Esophagus muscularis mucosa (tissue), 4 donors: ENCODE results near the gene CMTM1. TPM values are rescaled to one million over a fixed set of nuclear protein-coding genes. Genes with fewer than 3 reads are reported as not detected.
A peak's percentile ranks its signal among the peaks of the same experiment; 100 is the strongest.

Source experiments
- DNase-seq: peaks from one replicate; pipeline ENCODE4 v3.0.0-alpha.2; 2017; ENCODE audit errors: extremely low spot score
- H3K27ac ChIP-seq, 4 donors: fragments of 200-600 bp; sonication (generic); replicated peaks in 1 of 4; 1 replicate in 3 of 4; 2 replicates in 1 of 4; pipeline ENCODE4 v1.5.1; 2016 to 2019; ENCODE audit warnings: mild to moderate bottlenecking in 1 of 4
- H3K27me3 ChIP-seq, 4 donors: fragments of 200-600 bp; sonication (generic); one replicate each; pipeline versions ENCODE4 v1.5.1 to v1.6.0; 2016 to 2019
- H3K36me3 ChIP-seq, 4 donors: fragments of 200-600 bp; sonication (generic); one replicate each; pipeline ENCODE4 v1.5.1; 2016 to 2019
- H3K4me1 ChIP-seq, 4 donors: fragments of 200-600 bp; sonication (generic); one replicate each; pipeline ENCODE4 v1.5.1; 2016 to 2019
- H3K4me3 ChIP-seq, 4 donors: fragments of 200-600 bp; sonication (generic); 1 replicate in 2 of 4; 2 replicates in 2 of 4; pipeline ENCODE4 v1.5.1; 2016 to 2019; ENCODE audit warnings: mild to moderate bottlenecking in 4 of 4, moderate library complexity in 1 of 4
- H3K9me3 ChIP-seq, 4 donors: fragments of 200-600 bp; sonication (generic); 1 replicate in 3 of 4; 2 replicates in 1 of 4; pipeline ENCODE4 v1.5.1; 2016 to 2019
- EP300 ChIP-seq: sonication (generic); formaldehyde crosslinking; IDR thresholded peaks from one replicate; pipeline ENCODE4 v1.6.1; 2017; ENCODE audit warnings: antibody characterized with exemption
- POLR2A ChIP-seq: fragments of 450-650 bp; IDR thresholded peaks from one replicate; pipeline ENCODE4 v1.6.1; 2017; ENCODE audit warnings: antibody characterized with exemption, moderate library complexity, mild to moderate bottlenecking, low read depth
- POLR2AphosphoS5 ChIP-seq, 2 donors: sonication (generic); formaldehyde crosslinking; IDR thresholded peaks; one replicate each; pipeline ENCODE4 v1.6.1; 2017; ENCODE audit warnings: antibody characterized with exemption in 2 of 2
- WGBS: methylation state at CpG from one replicate; pipeline ENCODE4 v1.1.5; 2018; 5-methylcytosine and 5-hydroxymethylcytosine counted together
- intact Hi-C: fragments of 100-400 bp; cut with DNase I; formaldehyde crosslinking; loops from one replicate; pipeline ENCODE4 v1.15.1; 2023
- total RNA-seq, 4 donors: library from RNA; depleted of rRNA; stranded (reverse); fragments of >200 nt; gene quantifications; one replicate each; pipeline versions ENCODE4 v1.1.0 to v1.2.1, GENCODE V29; 2016
- TF ChIP-seq, protein P1 (sequence below), 3 experiments: fragments of 200-600 bp in 2 of 3; fragments of 450-650 bp in 1 of 3; sonication (generic) in 2 of 3; IDR thresholded peaks; one replicate each; pipeline ENCODE4 v1.5.1; 2017 to 2019; ENCODE audit warnings: antibody characterized with exemption in 3 of 3, mild to moderate bottlenecking in 2 of 3, moderate library complexity in 1 of 3

CMTM1 gene
- total RNA-seq, 4 donors from 2014 or later = 1.4 to 2.0 (median 1.7) TPM; not detected in 1

DNA sequence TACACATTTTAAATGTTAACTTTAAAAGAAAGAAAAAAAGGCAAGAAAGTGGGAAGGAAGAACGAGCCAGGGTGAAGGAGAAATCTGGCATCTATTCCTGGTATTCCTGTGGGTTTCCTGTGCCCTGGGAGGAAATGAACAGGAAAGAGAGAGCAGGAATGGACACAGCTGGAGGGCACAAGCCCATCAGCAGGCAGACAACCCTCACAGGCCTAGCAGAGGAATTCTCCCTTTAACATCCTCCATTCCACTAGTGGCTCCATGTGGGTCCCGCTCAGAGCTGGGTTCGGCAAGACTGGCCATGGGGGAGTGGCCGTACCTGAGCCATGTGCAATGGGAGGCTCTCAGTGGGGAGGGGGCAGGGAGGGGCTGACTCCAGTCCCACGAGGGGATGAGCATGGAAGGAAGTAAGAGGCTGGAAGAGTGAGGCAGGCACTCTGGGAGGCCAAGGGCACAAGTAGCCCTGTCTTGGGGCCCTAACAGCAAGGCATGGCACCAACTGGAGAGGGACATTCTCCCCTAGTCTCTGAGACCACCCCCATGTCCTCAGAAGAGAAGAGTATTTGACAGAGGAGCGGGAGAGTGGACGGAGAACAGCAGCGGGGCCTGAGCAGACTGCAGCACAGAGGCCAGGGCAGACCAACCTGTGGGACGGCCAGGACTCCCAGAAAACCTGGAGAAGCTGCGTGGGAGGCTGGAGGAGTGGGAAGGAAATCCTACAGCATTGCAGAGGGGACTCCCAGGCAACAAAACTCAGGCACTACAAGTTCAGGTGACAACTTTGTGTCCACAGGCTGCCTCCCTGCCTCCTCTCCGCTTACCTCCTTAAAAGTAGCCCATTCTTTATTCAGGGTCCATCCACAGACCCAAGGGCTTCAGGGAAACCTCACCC is 46.5 kb upstream of the CMTM1 start:
- H3K9me3 ChIP-seq = no peaks in the 10 kb centered on the region
- no peak overlapping the region for H3K4me3 ChIP-seq
- peaks cover 4 to 41% (median 14%) of the 10 kb centered on the region in 4 donors for H3K36me3 ChIP-seq
- intact Hi-C loops = no loop called here
- DNase-seq = no peak
- WGBS = 85% methylated on average over 11 of the region's 11 CpGs
- TF ChIP-seq, protein P1, sequence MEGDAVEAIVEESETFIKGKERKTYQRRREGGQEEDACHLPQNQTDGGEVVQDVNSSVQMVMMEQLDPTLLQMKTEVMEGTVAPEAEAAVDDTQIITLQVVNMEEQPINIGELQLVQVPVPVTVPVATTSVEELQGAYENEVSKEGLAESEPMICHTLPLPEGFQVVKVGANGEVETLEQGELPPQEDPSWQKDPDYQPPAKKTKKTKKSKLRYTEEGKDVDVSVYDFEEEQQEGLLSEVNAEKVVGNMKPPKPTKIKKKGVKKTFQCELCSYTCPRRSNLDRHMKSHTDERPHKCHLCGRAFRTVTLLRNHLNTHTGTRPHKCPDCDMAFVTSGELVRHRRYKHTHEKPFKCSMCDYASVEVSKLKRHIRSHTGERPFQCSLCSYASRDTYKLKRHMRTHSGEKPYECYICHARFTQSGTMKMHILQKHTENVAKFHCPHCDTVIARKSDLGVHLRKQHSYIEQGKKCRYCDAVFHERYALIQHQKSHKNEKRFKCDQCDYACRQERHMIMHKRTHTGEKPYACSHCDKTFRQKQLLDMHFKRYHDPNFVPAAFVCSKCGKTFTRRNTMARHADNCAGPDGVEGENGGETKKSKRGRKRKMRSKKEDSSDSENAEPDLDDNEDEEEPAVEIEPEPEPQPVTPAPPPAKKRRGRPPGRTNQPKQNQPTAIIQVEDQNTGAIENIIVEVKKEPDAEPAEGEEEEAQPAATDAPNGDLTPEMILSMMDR (IDR thresholded peaks at IDR 0.05) = no peak
- TF ChIP-seq EP300 (no peak), POLR2A (no peak), POLR2AphosphoS5 (IDR thresholded peaks at IDR 0.05) (no peak)
- peaks cover 69 to 96% (median 89%) of the 10 kb centered on the region in 4 donors for H3K4me1 ChIP-seq
- no peaks in the 10 kb centered on the region for H3K27me3 ChIP-seq
- peak overlapping the region; percentile 58 to 93 (median 72) for H3K27ac ChIP-seq

DNA sequence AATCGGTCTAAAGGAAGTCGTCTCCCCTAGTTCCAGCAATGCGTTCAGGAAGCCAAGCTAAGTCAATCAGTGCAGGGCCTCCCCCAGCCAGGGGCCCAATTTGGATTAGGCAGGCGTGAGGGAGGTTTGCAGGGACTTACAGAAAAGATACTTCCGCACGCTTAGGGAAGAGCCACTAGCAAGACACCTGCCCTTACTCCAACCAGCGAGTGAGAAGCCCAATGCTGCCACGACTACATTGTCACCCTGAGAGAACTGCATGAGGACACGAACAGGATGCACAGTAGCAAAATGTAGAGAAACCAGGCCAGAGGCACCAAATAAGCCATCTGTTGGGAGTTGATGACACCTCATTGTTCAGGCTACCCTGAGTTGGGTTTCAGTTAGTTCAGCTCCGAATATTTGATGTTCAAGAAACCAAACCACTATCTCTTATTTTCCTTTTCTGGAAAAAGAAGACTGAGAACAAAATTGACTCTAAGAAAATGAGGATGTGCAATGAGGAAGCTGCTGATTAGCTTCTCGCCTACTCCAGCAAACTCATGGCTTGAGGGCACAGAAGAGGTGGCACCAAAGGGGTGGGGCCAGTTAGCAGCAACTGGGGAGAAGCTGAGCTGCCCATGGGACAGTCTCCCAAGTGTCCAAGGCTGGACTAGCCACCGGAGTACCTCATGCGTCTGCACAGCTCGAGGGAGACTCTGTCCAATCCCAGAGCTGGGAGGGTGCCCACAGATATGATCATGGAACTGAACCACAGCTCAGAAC is 45.7 kb upstream of the CMTM1 start:
- H3K27ac ChIP-seq = peak overlapping the region; percentile 58 to 93 (median 72)
- no peak for DNase-seq
- no peak overlapping the region for H3K4me3 ChIP-seq
- no peaks in the 10 kb centered on the region for H3K27me3 ChIP-seq
- H3K36me3 ChIP-seq = peaks cover 4 to 44% (median 20%) of the 10 kb centered on the region in 4 donors
- H3K9me3 ChIP-seq = no peaks in the 10 kb centered on the region
- intact Hi-C loops = no loop called here
- H3K4me1 ChIP-seq = peaks cover 63 to 95% (median 86%) of the 10 kb centered on the region in 4 donors
- 73% methylated on average over 13 of the region's 14 CpGs for WGBS
- peak in 1 of 2 donors; percentile 22 for TF ChIP-seq POLR2AphosphoS5 (IDR thresholded peaks at IDR 0.05)
- TF ChIP-seq POLR2A = no peak

DNA sequence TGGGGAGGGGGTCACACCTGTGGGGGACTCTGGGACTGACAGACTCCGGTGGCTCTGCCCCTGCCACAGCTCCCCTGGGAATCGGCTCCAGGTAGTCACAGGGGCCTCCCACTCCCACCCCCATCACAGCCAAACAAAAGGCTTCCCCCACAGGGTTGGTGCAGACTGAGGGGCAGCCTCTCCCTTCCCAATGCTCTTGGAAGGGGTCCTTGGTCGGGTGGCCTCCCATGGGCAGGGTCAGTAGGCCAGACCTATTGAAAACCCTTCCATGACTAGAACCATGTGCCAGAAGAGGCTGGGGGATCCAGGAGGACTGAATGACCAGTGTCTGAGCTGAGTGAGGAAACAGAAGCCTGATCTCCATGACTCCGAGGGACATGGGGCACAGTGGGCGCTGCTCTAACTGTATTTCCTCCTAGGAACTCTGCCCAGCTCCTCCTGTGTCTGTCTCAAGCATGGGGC is 45.0 kb upstream of the CMTM1 start:
- Histone ChIP-seq H3K4me1 (peaks cover 56 to 88% (median 79%) of the 10 kb centered on the region in 4 donors), H3K4me3 (no peak overlapping the region), H3K27ac (peak overlapping the region; percentile 50 to 93 (median 70)), H3K9me3 (no peaks in the 10 kb centered on the region), H3K36me3 (peaks cover 4 to 50% (median 27%) of the 10 kb centered on the region in 4 donors), H3K27me3 (no peaks in the 10 kb centered on the region)
- WGBS = 56% methylated on average over 2 of the region's 5 CpGs
- no peak for TF ChIP-seq POLR2A
- TF ChIP-seq, protein P1 (IDR thresholded peaks at IDR 0.05) = no peak
- TF ChIP-seq EP300 = no peak
- TF ChIP-seq POLR2AphosphoS5 (IDR thresholded peaks at IDR 0.05) = no peak
- no peak for DNase-seq
- intact Hi-C loops = no loop called here

DNA sequence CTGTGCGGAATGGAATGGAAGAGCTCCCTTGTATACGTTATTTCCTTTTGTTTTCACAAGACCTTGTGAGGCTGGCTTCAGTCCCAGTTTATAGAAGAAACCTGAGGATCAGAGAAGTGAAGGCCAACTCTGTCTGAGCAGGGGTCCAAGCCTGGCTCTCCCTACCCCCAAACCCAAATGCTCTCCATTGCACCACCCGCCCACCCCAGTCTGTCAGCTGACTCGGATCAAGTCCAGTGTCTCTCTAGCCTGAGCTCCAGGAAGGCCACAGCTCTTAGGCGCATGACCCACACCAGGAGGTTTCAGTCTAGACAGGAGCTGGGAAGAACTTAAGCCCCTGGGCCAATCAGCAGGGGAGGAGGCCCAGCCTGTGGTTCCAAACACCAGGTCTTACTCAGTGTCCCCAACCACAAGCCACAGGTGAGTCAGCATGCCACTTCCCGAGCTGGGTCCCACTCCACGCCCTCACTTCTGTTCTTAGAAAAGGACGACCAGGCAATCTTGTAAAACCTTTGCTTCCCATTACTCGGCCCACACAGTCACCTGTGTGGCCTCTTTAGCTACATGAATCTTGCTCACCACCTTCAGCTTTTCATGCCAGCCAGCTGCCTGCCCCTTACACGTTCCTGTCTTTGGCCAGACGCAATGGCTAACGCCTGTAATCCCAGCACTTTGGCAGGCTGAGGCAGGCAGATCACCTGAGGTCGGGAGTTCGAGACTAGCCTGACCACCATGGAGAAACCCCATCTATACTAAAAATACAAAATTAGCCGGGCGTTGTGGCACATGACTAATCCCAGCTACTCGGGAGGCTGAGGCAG is 44.1 kb upstream of the CMTM1 start:
- Histone ChIP-seq H3K4me3 (no peak overlapping the region), H3K36me3 (peaks cover 4 to 59% (median 36%) of the 10 kb centered on the region in 4 donors), H3K9me3 (no peaks in the 10 kb centered on the region), H3K27ac (peak overlapping the region; percentile 50 to 93 (median 70)), H3K4me1 (peaks cover 49 to 80% (median 70%) of the 10 kb centered on the region in 4 donors), H3K27me3 (no peaks in the 10 kb centered on the region)
- no peak for DNase-seq
- TF ChIP-seq EP300 (no peak), POLR2AphosphoS5 (IDR thresholded peaks at IDR 0.05) (no peak)
- WGBS = 66% methylated on average over 15 of the region's 17 CpGs
- intact Hi-C loops = no loop called here

DNA sequence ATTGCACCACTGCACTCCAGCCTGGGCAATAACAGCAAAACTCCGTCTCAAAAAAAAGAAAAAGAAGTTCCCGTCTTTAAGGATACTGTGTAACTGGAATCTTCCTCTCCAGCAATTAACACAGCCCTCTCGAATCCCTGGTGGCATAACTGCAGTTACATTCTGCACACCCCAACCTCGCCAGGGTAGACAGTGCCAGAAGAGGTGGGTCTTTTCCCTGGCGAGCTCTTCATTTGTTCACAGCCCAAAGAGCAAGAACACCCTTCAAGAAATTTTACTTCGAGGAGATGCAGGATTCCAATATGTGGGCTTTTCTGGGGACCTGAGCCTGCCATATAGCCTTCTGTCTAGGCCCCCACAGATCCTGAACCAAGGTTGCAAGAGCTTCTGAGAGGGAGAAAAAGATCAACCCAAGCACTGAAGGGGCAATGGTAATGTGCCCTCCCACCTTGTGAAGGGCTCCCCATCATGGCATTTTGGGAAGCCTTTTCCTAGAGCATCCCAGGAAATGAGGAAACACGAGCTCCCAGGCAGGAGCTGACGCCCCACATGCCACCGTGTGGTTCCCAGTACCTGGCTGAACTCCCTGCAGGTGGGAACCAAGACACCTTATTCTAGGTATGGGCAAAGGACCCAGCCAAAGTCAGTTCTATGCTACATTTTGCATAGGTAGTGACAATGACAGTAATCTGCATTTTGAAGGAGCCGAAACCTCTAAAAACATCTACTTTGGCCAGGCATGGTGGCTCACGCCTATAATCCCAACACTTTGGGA is 43.2 kb upstream of the CMTM1 start:
- H3K4me1 ChIP-seq = peaks cover 41 to 71% (median 61%) of the 10 kb centered on the region in 4 donors
- no peak for DNase-seq
- TF ChIP-seq, protein P1 (IDR thresholded peaks at IDR 0.05) = no peak
- TF ChIP-seq POLR2A = no peak
- TF ChIP-seq EP300 = no peak
- TF ChIP-seq POLR2AphosphoS5 (IDR thresholded peaks at IDR 0.05) = no peak
- peaks cover 12 to 68% (median 44%) of the 10 kb centered on the region in 4 donors for H3K36me3 ChIP-seq
- peak overlapping the region; percentile 2 to 93 (median 70) for H3K27ac ChIP-seq
- no peaks in the 10 kb centered on the region for H3K27me3 ChIP-seq
- H3K4me3 ChIP-seq = no peak overlapping the region
- no peaks in the 10 kb centered on the region for H3K9me3 ChIP-seq
- 96% methylated on average over 8 of the region's 11 CpGs for WGBS
- intact Hi-C loops = no loop called here
